PC-9 (cell line): ENCODE measurements around the gene SYNDIG1.

Experiments
- CTCF ChIP-seq: fragments of 200-600 bp; sonication (generic); conservative IDR thresholded peaks from 2 replicates; pipeline ENCODE4 v1.6.1; 2017; ENCODE audit warnings: mixed run types, antibody characterized with exemption, mild to moderate bottlenecking, moderate library complexity
- EZH2 ChIP-seq: fragments of 200-600 bp; sonication (generic); IDR thresholded peaks from 2 replicates; pipeline ENCODE4 v1.8.0; 2017; ENCODE audit warnings: antibody characterized with exemption, low read depth

DNA sequence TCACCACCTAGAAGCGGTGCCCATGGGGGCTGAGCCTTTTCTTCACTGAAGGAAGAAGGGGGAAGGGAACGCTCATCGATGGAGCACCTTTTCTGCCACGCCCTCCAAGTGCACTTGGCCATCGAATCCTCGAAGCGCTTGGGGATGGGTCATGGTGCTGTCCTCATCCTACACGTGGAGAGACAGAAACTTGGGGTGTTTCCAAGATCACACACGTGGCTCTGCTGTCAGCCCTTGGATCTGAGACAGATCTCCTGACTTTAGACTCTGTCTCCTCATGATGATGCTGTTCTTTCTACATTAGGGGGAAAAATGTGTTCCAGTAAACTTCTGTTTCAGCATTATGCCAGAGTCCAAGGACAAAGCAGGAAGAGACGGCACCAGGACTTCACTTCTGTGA, 78.5 kb downstream of the SYNDIG1 start:
- no peak for TF ChIP-seq CTCF
- no peak for TF ChIP-seq EZH2
